Measurements from ENCODE around the gene SDC4. TPM values are rescaled to one million over a fixed set of nuclear protein-coding genes. Genes with fewer than 3 reads are reported as not detected.

Gene SDC4
- 89.7 and 90.4 TPM in 2 replicates for total RNA-seq

DNA sequence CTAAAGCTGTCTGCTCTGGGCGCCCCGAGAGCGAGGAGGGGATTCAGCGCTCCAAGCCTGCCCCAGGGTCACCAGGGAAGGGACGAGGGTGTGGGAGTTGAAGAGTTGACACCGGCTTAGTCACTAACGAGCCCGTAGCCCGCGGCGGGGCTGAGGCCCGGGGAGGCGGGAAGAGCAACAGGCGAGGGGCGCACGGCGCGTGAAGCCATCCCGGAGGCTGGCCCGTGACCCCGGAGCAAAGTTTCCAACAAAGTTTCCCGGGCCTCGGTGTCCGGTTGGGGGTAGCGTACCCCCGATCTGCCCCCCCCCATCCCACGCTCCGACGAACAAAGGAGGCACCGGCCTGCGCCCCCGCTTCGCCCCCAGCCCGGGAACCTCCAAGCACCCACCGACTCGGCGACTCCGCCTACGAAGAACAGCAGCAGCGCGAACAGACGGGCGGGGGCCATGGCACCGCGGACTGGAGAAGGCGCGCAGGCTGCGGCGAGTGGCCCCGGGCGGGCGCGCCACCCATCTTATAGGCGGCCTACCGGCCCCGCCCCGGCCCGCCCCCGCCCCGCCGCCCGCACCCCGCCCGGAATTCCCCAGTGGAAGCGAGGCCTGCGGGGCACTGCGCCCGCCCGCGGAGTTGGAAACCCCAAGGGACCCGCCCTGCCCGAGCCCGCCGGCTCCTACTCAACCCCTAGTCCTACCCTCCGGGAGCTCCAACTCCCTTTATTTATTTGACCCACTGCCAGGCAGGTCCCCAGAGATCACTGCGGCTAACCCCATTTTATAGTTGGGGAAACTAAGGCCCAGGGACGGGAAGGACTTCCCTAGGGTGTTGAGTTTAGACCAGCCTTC lies at the start of gene SDC4:
SDC4 (minus strand) TSS at position 489 of the 843 bp plus-strand sequence; CDS start at position 449, 40 bp downstream.
- intact Hi-C loops (cut with micrococcal nuclease): loop anchor here (1.0 to 2.0 kb wide), 3 partner anchors 7 to 69 kb away; partner anchors contain the start of genes PIGT and SYS1

- intact Hi-C loops (cut with micrococcal nuclease): no loop called here
Measured at GRCh38 chr20:45395114-45395415, 46.8 kb upstream of the SDC4 start.

- intact Hi-C loops (cut with micrococcal nuclease): no loop called here
Measured at GRCh38 chr20:45394221-45395113, 46.2 kb upstream of the SDC4 start.

DNA sequence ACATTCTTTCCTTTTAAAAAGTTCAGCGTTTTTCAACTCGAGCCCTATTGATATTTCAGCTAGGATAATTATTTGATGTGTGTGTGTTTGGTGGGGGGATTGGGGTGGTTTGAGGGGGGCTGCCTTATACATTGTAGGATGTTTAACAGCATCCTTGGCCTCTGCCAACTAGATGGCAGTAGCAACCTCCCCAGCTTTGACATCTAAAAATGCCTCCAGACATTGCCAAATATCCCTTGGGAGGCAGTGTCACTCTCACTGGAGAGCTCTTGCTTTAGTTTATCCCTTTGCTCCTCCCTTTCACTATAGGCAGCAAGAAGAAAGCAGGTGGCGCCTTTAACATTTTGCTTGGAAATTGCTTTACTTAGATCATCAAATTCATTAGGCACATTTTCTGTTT lies 44.5 kb upstream of the SDC4 start:
- intact Hi-C loops (cut with micrococcal nuclease): no loop called here

GRCh38 chr20:45391559-45391958 lies 43.3 kb upstream of the SDC4 start:
- intact Hi-C loops (cut with micrococcal nuclease): no loop called here

DNA sequence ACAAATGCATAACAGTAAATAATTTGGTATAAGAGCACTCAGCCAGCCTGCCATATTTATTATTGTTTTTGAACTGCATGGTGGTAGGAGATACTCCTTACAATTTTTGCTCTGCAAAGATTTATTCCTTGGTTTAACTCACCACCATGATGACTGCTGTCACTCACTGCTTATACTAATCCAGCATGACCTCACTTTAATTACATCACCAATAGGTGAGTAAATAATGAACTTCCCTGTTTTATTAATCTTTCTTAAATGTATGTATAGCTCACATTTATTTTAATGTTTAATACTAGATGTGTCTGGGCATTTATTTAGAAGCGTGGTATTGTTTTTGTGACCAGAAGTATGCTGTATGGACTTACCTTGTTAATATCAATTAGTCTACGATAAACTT lies 42.7 kb upstream of the SDC4 start:
- intact Hi-C loops (cut with micrococcal nuclease): no loop called here

- intact Hi-C loops (cut with micrococcal nuclease): no loop called here
Measured at GRCh38 chr20:45387274-45387673, 39.0 kb upstream of the SDC4 start.

DNA sequence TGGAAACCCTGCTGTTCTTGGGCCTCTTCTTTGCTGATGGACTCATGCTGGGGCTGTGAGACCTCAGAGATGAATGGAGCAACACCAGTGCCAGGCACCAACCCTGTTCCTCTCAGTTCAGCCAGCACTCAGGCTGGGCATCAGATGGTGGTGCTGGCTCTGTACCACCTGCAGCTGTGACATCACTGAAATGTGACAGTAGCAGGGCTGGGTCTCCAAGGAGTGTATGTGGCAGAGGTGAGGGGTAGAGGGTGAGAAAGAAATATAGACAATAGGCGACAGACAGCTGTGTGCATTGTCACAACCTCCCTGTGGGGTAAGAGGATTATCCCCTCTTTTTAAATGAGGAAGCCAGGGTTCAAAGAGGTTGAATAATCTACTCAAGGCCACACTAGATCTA lies 30.0 kb upstream of the SDC4 start, which contains the start of gene TP53TG5:
TP53TG5 (minus strand) TSS at position 135 of the 400 bp plus-strand sequence; CDS start at position 46, 89 bp downstream.
- intact Hi-C loops (cut with micrococcal nuclease): no loop called here

DNA sequence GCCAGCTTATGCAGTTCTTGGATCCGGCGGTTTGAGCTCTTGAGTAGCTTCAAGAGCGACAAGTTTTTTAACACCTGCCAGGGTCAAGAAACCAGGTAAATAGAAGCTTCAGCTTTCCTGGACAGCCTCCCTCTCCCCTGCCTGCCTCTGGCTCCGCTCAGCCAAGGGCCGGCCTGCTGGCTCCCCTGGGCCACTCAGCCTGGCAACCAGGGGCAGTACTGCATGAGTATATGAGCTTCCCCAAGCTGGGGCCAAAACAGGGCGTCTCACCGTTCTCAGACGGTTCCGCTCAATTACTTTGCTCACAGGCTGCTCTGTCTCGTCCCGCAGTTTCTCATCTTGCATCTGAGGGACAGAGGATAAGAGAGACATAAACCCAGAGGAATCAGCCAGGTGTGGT lies 29.0 kb upstream of the SDC4 start:
- intact Hi-C loops (cut with micrococcal nuclease): no loop called here

- intact Hi-C loops (cut with micrococcal nuclease): loop anchor here (1.0 kb wide), 3 partner anchors 56 to 75 kb away; no protein-coding TSS in a partner anchor
Measured at GRCh38 chr20:45374966-45375365, 26.7 kb upstream of the SDC4 start.

DNA sequence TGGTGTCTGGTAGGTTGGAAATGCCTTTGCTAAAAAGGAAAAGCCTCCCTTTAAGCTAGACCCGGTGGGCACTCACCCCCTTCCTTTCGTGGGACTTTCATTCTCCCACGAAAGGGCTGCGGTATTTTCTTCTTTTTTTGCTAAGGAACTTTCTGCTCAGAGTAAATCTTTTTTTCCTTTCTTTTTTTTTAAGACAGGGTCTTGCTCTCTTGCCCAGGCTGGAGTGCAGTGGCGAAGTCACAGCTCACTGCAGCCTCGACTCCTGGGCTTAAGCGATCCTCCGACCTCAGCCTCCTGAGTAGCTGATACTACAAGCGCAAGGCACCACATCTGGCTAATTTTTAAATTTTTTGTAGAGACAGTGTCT lies 25.9 kb upstream of the SDC4 start:
- intact Hi-C loops (cut with micrococcal nuclease): loop anchor here (1.0 kb wide), 3 partner anchors 55 to 76 kb away; no protein-coding TSS in a partner anchor

- intact Hi-C loops (cut with micrococcal nuclease): loop anchor here (1.0 kb wide), 7 partner anchors 10 to 398 kb away; partner anchors contain the start of genes PIGT and SYS1
Measured at GRCh38 chr20:45373353-45374100, 25.3 kb upstream of the SDC4 start.

- intact Hi-C loops (cut with micrococcal nuclease): loop anchor here (1.0 kb wide), 4 partner anchors 9 to 399 kb away; partner anchors contain the start of genes PIGT and SYS1
Measured at GRCh38 chr20:45372646-45373352, 24.6 kb upstream of the SDC4 start.

DNA sequence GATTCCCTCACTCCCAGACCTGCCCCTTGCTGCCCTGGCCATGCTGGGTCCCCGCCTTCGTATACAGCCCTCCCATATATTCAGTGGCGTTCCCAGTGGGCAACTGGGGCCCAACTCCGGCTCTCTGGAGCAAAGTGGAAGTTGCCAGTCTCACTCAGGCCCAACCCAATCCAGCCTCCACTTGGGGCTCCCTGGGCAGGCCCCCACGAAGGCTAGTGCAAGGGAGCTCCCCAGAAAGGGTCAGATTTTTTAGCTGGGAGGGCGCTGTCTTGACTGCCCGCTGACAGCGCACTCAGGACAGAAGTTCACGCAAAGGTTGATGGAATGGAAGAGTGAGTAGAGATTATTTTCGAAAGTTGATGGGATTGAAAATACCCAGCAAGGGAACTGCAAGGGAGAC lies 24.0 kb upstream of the SDC4 start:
- intact Hi-C loops (cut with micrococcal nuclease): no loop called here

- intact Hi-C loops (cut with micrococcal nuclease): no loop called here
Measured at GRCh38 chr20:45370571-45371160, 22.4 kb upstream of the SDC4 start.

GRCh38 chr20:45368221-45368980 lies 20.2 kb upstream of the SDC4 start:
- intact Hi-C loops (cut with micrococcal nuclease): no loop called here

GRCh38 chr20:45367126-45367525 lies 18.9 kb upstream of the SDC4 start:
- intact Hi-C loops (cut with micrococcal nuclease): no loop called here

GRCh38 chr20:45366631-45367030 lies 18.4 kb upstream of the SDC4 start:
- intact Hi-C loops (cut with micrococcal nuclease): no loop called here

DNA sequence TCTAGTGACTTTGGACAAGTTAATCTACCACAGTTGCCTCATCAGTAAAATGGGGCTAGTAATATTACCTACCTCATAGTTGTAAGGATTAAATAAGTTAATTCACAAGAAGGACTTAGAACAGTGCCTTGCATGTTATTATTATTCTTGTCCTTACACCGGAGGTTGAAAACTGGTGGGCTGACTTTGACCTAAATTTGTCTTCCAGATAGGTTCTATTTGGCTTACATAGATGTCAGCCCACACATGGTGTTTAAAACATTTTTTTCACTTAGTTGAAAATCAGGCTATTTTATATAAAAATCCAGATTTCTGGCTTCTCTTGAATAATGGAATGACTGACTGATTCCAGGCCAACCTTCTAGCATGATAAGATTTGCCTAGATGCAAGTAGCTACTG lies 18.0 kb upstream of the SDC4 start:
- intact Hi-C loops (cut with micrococcal nuclease): no loop called here

Data from T-helper 1 cell treated with Interleukin-12 subunit alpha and Interleukin-12 subunit beta and Interleukin-4 antibody, amounts not matched to agents 30 ng/mL and 1 ng/mL, for 36 hours (primary cell).